IMR-90 (cell line): ENCODE data around the gene GJA10. TPM values are rescaled to one million over a fixed set of nuclear protein-coding genes. Genes with fewer than 3 reads are reported as not detected.

Experiments used
- ATAC-seq: fragments of 200-7000 bp; cut with Tn5 transposase; 2 replicates; pipeline ENCODE4 v1.9.1; 2020; ENCODE audit warnings: low read depth, mild to moderate bottlenecking, moderate library complexity
- BruUV-seq: library from RNA; stranded (reverse); fragments of 400-500 nt; replicated peaks from 2 replicates; lab custom pipeline; 2021; lab: Mats Ljungman, UMichigan
- CTCF ChIA-PET: fragments of 300-600 bp; formaldehyde crosslinking; extraction: SDS; loops from one replicate; lab custom pipeline; 2021; ENCODE audit warnings: antibody characterized with exemption; lab: Yijun Ruan, JAX
- POLR2A ChIA-PET: fragments of 300-600 bp; sonication (Branson Sonifier 250); formaldehyde crosslinking; loops from one replicate; lab custom pipeline; 2022; ENCODE audit warnings: antibody characterized with exemption; ENCODE audit not compliant: unreplicated experiment; lab: Charles Lee
- DNase-seq: peaks from one replicate; pipeline ENCODE4 v3.0.0; 2013
- H2AFZ ChIP-seq: replicated peaks from 2 replicates; pipeline ENCODE3; 2013; ENCODE audit warnings: low read length, mild to moderate bottlenecking; ENCODE audit not compliant: poor library complexity
- H2AK5ac ChIP-seq: 2 replicates; pipeline ENCODE4 v1.6.1; 2013; ENCODE audit warnings: low read depth, low read length, inconsistent platforms
- H2AK9ac ChIP-seq: replicated peaks from 2 replicates; pipeline ENCODE3; 2013; ENCODE audit warnings: mild to moderate bottlenecking, low read depth, low read length, moderate library complexity; ENCODE audit not compliant: poor library complexity
- H2BK120ac ChIP-seq: 2 replicates; pipeline ENCODE4 v1.6.1; 2013; ENCODE audit warnings: low read depth, low read length, inconsistent platforms
- H2BK15ac ChIP-seq: 3 replicates; pipeline ENCODE4 v1.6.1; 2013; ENCODE audit warnings: low read depth, low read length, inconsistent platforms
- H2BK20ac ChIP-seq: 2 replicates; pipeline ENCODE4 v1.6.1; 2013; ENCODE audit warnings: low read depth, mild to moderate bottlenecking, inconsistent platforms, low read length, moderate library complexity
- H2BK5ac ChIP-seq: 2 replicates; pipeline ENCODE4 v1.6.1; 2013; ENCODE audit warnings: mild to moderate bottlenecking, low read depth, low read length, inconsistent platforms; ENCODE audit not compliant: poor library complexity, severe bottlenecking
- H3K14ac ChIP-seq: replicated peaks from 2 replicates; pipeline ENCODE4 v1.6.1; 2013; ENCODE audit warnings: low read depth, low read length, inconsistent platforms
- H3K18ac ChIP-seq: 2 replicates; pipeline ENCODE4 v1.6.1; 2013; ENCODE audit warnings: low read depth, low read length, control low read depth
- H3K23ac ChIP-seq: 2 replicates; pipeline ENCODE4 v1.6.1; 2013; ENCODE audit warnings: low read depth, low read length, inconsistent platforms
- H3K27ac ChIP-seq: 2 replicates; pipeline ENCODE4 v1.5.1; 2013; ENCODE audit warnings: mild to moderate bottlenecking, control low read depth, low read length; ENCODE audit not compliant: insufficient read depth
- H3K27me3 ChIP-seq: 2 replicates; pipeline ENCODE4 v1.6.1; 2013; ENCODE audit warnings: low read length; ENCODE audit not compliant: control insufficient read depth, insufficient read depth
- H3K36me3 ChIP-seq: 2 replicates; pipeline ENCODE4 v1.6.1; 2013; ENCODE audit warnings: low read length, mixed read lengths; ENCODE audit not compliant: control insufficient read depth, insufficient read depth
- H3K4ac ChIP-seq: 2 replicates; pipeline ENCODE4 v1.6.1; 2013; ENCODE audit warnings: low read depth, low read length, inconsistent platforms
- H3K4me1 ChIP-seq: 2 replicates; pipeline ENCODE4 v1.6.1; 2013; ENCODE audit warnings: low read length, mixed read lengths; ENCODE audit not compliant: control insufficient read depth, insufficient read depth
- H3K4me2 ChIP-seq: 2 replicates; pipeline ENCODE4 v1.6.1; 2013; ENCODE audit warnings: low read depth, mild to moderate bottlenecking, control low read depth, low read length, moderate library complexity
- H3K4me3 ChIP-seq: 2 replicates; pipeline ENCODE4 v1.5.1; 2013; ENCODE audit warnings: low read depth, mild to moderate bottlenecking, control low read depth, low read length, moderate library complexity; ENCODE audit not compliant: insufficient read depth
- H3K56ac ChIP-seq: 2 replicates; pipeline ENCODE4 v1.6.1; 2013; ENCODE audit warnings: low read length, inconsistent platforms; ENCODE audit not compliant: insufficient read depth; ENCODE audit errors: extremely low read depth
- H3K79me1 ChIP-seq, 2 experiments: 2 replicates each; pipeline ENCODE4 v1.6.1; 2013; ENCODE audit warnings: low read length in 2 of 2, inconsistent platforms in 1 of 2, low read depth in 1 of 2
- H3K9ac ChIP-seq: 2 replicates; pipeline ENCODE4 v1.6.1; 2013; ENCODE audit warnings: low read depth, low read length, control low read depth
- H3K9me1 ChIP-seq: 2 replicates; pipeline ENCODE4 v1.6.1; 2013; ENCODE audit warnings: low read length, inconsistent platforms; ENCODE audit not compliant: insufficient read depth
- H3K9me3 ChIP-seq: 2 replicates; pipeline ENCODE4 v1.6.1; 2013; ENCODE audit warnings: low read length; ENCODE audit not compliant: control insufficient read depth, insufficient read depth
- H4K20me1 ChIP-seq: 2 replicates; pipeline ENCODE4 v1.6.1; 2013; ENCODE audit warnings: low read length, inconsistent platforms; ENCODE audit not compliant: insufficient read depth
- H4K5ac ChIP-seq: 2 replicates; pipeline ENCODE4 v1.6.1; 2013; ENCODE audit warnings: mild to moderate bottlenecking, low read depth, low read length, control low read depth
- H4K8ac ChIP-seq, 2 experiments: 2 replicates each; pipeline ENCODE4 v1.6.1; 2013; ENCODE audit warnings: low read depth in 2 of 2, low read length in 2 of 2, control low read depth in 1 of 2, inconsistent platforms in 1 of 2
- H4K91ac ChIP-seq: 2 replicates; pipeline ENCODE4 v1.6.1; 2013; ENCODE audit warnings: low read depth, low read length, inconsistent platforms; ENCODE audit not compliant: insufficient read depth
- BHLHE40 ChIP-seq: fragments of 150-350 bp; IDR thresholded peaks from 2 replicates; pipeline ENCODE4 v1.6.1; 2016; ENCODE audit warnings: mild to moderate bottlenecking, low read depth, low read length
- CEBPB ChIP-seq: IDR thresholded peaks from 2 replicates; pipeline ENCODE4 v1.6.1; 2012; ENCODE audit warnings: low read depth, low read length, improper control_type of control experiment
- CHD1 ChIP-seq: IDR thresholded peaks from 2 replicates; pipeline ENCODE4 v1.6.1; 2012; ENCODE audit warnings: low read depth, low read length, improper control_type of control experiment
- CTCF ChIP-seq: conservative IDR thresholded peaks from 2 replicates; pipeline ENCODE4 v1.5.1; 2012; ENCODE audit warnings: mild to moderate bottlenecking, low read depth, low read length, improper control_type of control experiment
- ELK1 ChIP-seq: fragments of 150-350 bp; IDR thresholded peaks from 2 replicates; pipeline ENCODE4 v1.6.1; 2016; ENCODE audit warnings: low read depth, mild to moderate bottlenecking, low read length, moderate library complexity, borderline replicate concordance
- FOS ChIP-seq: fragments of 150-350 bp; IDR thresholded peaks from 2 replicates; pipeline ENCODE4 v1.6.1; 2016; ENCODE audit warnings: low read depth, low read length
- MAFK ChIP-seq: IDR thresholded peaks from 2 replicates; pipeline ENCODE4 v1.6.1; 2012; ENCODE audit warnings: low read depth, low read length, improper control_type of control experiment
- MAZ ChIP-seq: IDR thresholded peaks from 2 replicates; pipeline ENCODE4 v1.6.1; 2012; ENCODE audit warnings: low read depth, mild to moderate bottlenecking, low read length, improper control_type of control experiment, moderate library complexity, borderline replicate concordance
- MXI1 ChIP-seq: IDR thresholded peaks from 2 replicates; pipeline ENCODE4 v1.6.1; 2012; ENCODE audit warnings: low read depth, mild to moderate bottlenecking, low read length, moderate library complexity, borderline replicate concordance
- NFE2L2 ChIP-seq: fragments of 150-350 bp; IDR thresholded peaks from 2 replicates; pipeline ENCODE4 v1.6.1; 2016; ENCODE audit warnings: low read depth, mild to moderate bottlenecking, low read length
- POLR2A ChIP-seq: IDR thresholded peaks from 2 replicates; pipeline ENCODE4 v1.6.1; 2012; ENCODE audit warnings: mild to moderate bottlenecking, low read depth, low read length
- RAD21 ChIP-seq: IDR thresholded peaks from 2 replicates; pipeline ENCODE4 v1.6.1; 2012; ENCODE audit warnings: low read length, improper control_type of control experiment
- RCOR1 ChIP-seq: IDR thresholded peaks from 2 replicates; pipeline ENCODE4 v1.6.1; 2012; ENCODE audit warnings: mild to moderate bottlenecking, low read length, improper control_type of control experiment; ENCODE audit not compliant: insufficient replicate concordance
- RFX5 ChIP-seq: IDR thresholded peaks from 2 replicates; pipeline ENCODE4 v1.8.0; 2012; ENCODE audit warnings: low read depth, mild to moderate bottlenecking, low read length, moderate library complexity
- SMC3 ChIP-seq: fragments of 150-350 bp; IDR thresholded peaks from 2 replicates; pipeline ENCODE4 v1.6.1; 2016; ENCODE audit warnings: low read depth, mild to moderate bottlenecking, antibody characterized with exemption, low read length, moderate library complexity
- USF2 ChIP-seq: fragments of 150-350 bp; IDR thresholded peaks from 2 replicates; pipeline ENCODE4 v1.6.1; 2017; ENCODE audit warnings: mild to moderate bottlenecking, antibody characterized with exemption, low read length, low read depth
- WGBS, 2 experiments: methylation state at CpG; one replicate each; pipeline versions ENCODE4 v1.1.5 to v1.1.7; 2013; ENCODE audit warnings: missing lambda C conversion rate in 2 of 2; ENCODE audit not compliant: insufficient read length in 1 of 2; ENCODE audit errors: extremely low coverage in 2 of 2; 5-methylcytosine and 5-hydroxymethylcytosine counted together
- dilution Hi-C: fragments of 300-500 bp; cut with HindIII; formaldehyde crosslinking; loops from one replicate; pipeline ENCODE4 v1.14.3; 2018; ENCODE audit warnings: low sequenced_read_pairs; ENCODE audit not compliant: unreplicated experiment
- in situ Hi-C: fragments of 300-500 bp; cut with MboI; formaldehyde crosslinking; loops from 3 replicates; pipeline ENCODE4 v1.14.3; 2019; ENCODE audit warnings: low sequenced_read_pairs, inconsistent platforms, mixed read lengths
- intact Hi-C: fragments of 100-400 bp; cut with micrococcal nuclease; formaldehyde crosslinking; loops from 2 replicates; pipeline ENCODE4 v1.10.0; 2022
- polyA plus RNA-seq, 3 experiments: library from polyadenylated mRNA; depleted of rRNA; stranded (reverse); fragments of >200 nt; gene quantifications; 2 replicates each; pipeline ENCODE4 v1.2.3, GENCODE V29; 2012; ENCODE audit warnings: low replicate concordance in 1 of 3
- total RNA-seq: library from RNA; depleted of rRNA; stranded (reverse); fragments of >200 nt; gene quantifications from 2 replicates; pipeline ENCODE4 v1.2.3, GENCODE V29; 2012

GJA10 gene
- total and polyA plus RNA-seq, 2 of the 4 experiments (the other 2 are of a cell fraction), result not detected

GRCh38 chr6:89934685-89935366 is 40.6 kb downstream of the GJA10 start:
- no peak overlapping the region for H3K14ac ChIP-seq
- H3K4me3 ChIP-seq, result no peak overlapping the region
- ChIA-PET CTCF (interaction anchor here (0.7 kb wide), 1 partner anchor 544 kb away, joined by 3 read pairs; no protein-coding TSS in a partner anchor), POLR2A (no interaction called here)
- no peaks in the 10 kb centered on the region for H3K27me3 ChIP-seq
- H2BK5ac ChIP-seq, result no peak overlapping the region
- dilution Hi-C loops, result no loop called here
- WGBS, 2 experiments, result no CpG with 5 or more reads among the region's 19 CpGs
- no peak overlapping the region for H3K27ac ChIP-seq
- H2BK15ac ChIP-seq, result no peak overlapping the region
- H3K4ac ChIP-seq, result no peak overlapping the region
- H3K56ac ChIP-seq, result no peak overlapping the region
- H3K9me1 ChIP-seq, result no peaks in the 10 kb centered on the region
- no peak overlapping the region for H3K4me2 ChIP-seq
- no peak overlapping the region for H3K18ac ChIP-seq
- no peaks in the 10 kb centered on the region for H4K20me1 ChIP-seq
- H3K9me3 ChIP-seq, result no peaks in the 10 kb centered on the region
- DNase-seq (no peak), ATAC-seq (no peak)
- no peak overlapping the region for H3K9ac ChIP-seq
- H3K36me3 ChIP-seq, result no peaks in the 10 kb centered on the region
- H3K23ac ChIP-seq, result no peak overlapping the region
- intact Hi-C loops, result no loop called here
- H3K4me1 ChIP-seq, result no peaks in the 10 kb centered on the region
- no peak overlapping the region for H2AFZ ChIP-seq
- no peak overlapping the region for H4K5ac ChIP-seq
- no peaks in the 10 kb centered on the region for H3K79me1 ChIP-seq
- H2AK9ac ChIP-seq, result no peak overlapping the region
- no TSS peak for BruUV-seq
- H2BK20ac ChIP-seq, result no peak overlapping the region
- no peak for TF ChIP-seq FOS
- no peak for TF ChIP-seq ELK1
- TF ChIP-seq NFE2L2, result no peak
- TF ChIP-seq BHLHE40, result no peak
- no peak for TF ChIP-seq SMC3
- no peak for TF ChIP-seq RFX5
- TF ChIP-seq MAZ, result no peak
- TF ChIP-seq RAD21, result no peak
- no peak for TF ChIP-seq CEBPB
- no peak for TF ChIP-seq RCOR1
- TF ChIP-seq USF2, result no peak
- no peak for TF ChIP-seq MXI1
- TF ChIP-seq CHD1, result no peak
- TF ChIP-seq MAFK, result no peak
- no peak for TF ChIP-seq POLR2A
- no peak for TF ChIP-seq CTCF
- H4K8ac ChIP-seq, result no peak overlapping the region
- no peak overlapping the region for H2AK5ac ChIP-seq
- in situ Hi-C loops, result no loop called here
- H2BK120ac ChIP-seq, result no peak overlapping the region
- H4K91ac ChIP-seq, result no peak overlapping the region
